ENCODE results near the gene HYAL4.
"Not testable (repeated sequence)": the region's sequence is repeated elsewhere in the genome, so short reads cannot be mapped to it uniquely, and the experiment has no call there.

Gene HYAL4

DNA sequence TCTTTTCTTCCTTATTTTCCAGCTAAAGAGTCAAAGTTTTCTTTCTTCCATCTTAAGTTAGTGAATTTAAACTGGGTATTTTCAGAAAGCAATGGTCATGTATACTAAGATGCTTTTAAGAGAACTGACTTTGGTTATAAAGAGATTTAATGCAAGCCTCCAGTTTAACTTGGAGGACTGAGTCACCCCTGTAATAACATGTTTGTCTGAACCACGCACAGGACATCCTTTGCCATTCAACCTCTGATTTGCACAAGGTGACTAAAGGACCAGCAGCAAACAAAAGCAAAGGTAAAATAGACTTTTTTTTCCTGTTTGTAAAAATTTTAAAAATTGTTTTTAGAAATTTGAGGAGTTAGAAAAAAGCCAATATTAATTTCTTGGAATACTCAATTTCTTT, 2.9 kb downstream of the HYAL4 start:
- DNase-seq = no peak

DNA sequence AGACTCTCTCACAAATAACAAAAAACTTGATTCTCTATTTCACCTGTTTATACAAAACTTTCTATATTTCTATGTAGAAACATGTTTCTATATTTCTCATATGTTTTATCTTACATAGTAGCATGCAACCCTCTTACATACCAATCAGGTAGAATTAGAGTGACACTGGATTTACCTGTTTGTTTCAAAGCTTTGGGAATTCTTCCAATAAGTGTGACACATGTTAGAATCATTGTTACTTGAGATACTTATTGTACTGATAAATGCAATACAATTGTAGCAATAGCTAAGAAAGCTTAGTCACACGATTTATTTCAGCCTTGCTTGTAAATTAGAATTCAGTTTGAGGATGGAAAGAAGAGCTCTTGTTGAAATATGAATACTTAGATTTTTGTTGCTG, 4.9 kb downstream of the HYAL4 start:
- no peak for DNase-seq

DNA sequence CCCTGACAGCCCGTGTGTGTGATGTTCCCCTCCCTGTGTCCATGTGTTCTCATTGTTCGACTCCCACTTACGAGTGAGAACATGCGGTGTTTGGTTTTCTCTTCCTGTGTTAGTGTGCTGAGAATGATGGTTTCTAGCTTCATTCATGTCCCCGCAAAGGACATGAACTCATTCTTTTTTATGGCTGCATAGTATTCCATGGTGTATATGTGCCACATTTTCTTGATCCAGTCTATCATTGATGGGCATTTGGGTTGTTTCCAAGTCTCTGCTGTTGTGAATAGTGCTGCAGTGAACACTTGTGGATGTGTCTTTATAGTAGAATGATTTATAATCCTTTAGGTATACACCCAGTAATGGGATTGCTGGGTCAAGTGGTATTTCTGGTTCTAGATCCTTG, 6.4 kb downstream of the HYAL4 start:
- not testable (repeated sequence) for DNase-seq

DNA sequence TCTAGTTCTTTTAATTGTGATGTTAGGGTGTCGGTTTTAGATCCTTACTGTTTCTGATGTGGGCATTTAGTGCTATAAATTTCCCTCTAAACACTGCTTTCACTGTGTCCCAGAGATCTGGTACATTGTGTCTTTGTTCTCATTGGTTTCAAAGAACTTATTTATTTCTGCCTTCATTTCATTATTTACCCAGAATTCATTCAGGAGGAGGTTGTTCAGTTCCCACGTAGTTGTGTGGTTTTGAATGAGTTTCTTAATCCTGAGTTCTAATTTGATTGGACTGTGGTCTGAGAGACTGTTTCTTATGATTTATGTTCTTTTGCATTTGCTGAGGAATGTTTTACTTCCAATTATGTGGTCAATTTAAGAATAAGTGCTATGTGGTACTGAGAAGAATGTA, 9.3 kb downstream of the HYAL4 start:
- DNase-seq = not testable (repeated sequence)

DNA sequence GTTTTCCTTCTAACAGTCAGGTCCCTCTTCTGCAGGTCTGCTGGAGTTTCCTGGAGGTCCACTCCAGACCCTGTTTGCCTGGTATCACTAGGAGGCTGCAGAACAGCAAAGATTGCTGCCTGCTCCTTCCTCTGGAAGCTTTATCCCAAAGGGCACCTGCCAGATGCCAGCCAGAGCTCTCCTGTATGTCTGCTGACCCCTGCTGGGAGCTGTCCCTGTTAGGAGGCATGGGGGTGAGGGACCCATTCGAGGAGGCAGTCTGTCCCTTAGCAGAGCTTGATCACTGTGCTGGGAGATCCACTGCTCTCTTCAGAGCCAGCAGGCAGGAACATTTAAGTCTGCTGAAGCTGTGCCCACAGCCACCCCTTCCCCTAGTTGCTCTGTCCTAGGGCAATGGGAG, 11.5 kb downstream of the HYAL4 start:
- not testable (repeated sequence) for DNase-seq

DNA sequence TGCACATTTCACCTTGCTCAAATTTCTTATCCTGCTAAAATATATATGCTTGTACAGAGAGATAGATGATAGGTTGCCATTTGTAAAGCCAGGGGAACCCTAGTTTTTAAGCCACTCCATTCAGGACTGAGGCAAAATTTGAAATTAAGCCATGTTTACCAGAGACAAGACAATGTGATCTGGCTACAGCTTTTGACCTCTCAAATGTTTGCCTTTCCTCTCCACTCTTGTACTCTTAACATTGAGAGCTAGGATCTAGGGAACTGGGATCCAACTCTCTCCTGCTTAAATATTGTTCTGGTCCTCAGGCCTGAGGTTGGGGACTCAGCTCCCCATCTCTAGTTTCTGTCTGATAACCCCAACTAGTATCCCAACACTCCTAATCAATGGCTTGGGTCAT, 15.9 kb downstream of the HYAL4 start:
- no peak for DNase-seq

DNA sequence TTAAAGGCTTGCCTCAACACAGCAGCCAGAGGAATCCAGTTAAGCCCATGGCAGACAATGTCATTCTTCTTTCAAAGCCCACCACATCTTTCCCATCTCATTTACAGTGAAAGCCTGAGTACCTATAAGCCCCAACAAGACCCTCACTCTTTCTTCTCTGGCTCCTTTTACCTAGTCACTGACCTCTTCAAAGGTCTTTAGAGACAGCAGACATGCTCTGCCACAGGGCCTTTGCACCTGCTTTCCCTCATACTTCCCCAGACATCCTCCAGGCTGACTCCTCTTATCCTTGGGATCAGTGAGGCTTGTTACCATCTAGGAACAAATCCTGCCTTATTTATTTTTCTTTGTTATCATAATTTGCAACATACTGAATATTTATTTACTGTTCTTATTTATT, 17.8 kb downstream of the HYAL4 start:
- DNase-seq = no peak

DNA sequence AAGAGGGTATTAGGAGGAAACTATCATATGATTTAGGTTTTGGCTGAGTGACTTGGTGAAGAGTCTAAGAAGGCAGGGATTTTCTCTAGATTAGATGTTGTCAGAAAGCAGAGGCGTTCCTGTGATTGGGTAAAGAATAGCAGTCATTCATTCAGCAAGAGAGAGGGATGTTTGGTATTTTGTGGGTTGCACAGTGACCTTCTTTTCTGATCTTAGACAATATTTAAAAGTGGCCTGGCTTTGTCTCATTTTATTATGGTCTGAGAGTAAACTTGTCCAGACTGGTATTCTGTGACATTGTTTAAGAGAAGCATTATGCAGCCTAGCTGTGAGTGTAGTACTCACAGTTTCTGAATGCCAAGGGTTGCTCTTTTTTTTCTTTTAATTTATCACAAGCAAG, 18.5 kb downstream of the HYAL4 start:
- DNase-seq = no peak

DNA sequence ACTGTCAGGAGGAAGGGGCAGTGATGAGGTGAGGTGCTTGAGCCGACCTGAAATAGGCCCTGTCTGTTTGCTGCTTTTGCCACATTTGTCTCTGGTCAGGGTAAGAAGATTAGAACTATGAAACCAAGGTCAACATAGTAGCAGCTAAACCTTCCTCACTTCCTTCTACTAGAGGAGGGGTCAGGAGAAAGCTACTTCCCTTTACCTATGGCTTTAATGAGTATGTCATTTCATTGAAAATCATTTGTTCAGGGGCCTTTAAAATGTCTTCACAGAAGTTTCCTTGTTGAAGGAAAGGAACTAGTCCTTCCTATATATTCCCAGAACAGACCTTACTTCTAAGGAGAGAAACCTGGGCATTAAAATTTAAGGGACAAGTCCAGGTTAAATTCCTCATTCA, 19.0 kb downstream of the HYAL4 start:
- no peak for DNase-seq

DNA sequence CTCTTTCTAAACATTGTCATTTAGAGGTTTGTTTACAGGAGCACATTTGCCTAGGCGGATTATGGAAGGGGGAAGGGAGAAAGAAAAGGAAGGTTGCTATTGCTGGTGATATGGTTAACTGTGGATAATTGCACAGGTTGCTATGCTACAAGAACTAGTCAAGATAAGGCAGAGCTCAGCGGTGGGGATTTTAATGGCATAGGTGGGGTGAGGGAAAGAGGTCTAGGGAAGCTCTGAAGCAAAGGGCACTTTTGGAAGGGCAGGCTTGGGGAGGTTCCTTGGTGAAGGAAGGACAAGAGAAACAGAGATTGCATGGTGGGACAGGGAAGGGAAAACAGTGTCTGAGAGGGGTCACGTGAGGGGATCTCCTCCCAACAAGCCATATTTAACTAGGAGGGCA, 19.5 kb downstream of the HYAL4 start:
- no peak for DNase-seq

DNA sequence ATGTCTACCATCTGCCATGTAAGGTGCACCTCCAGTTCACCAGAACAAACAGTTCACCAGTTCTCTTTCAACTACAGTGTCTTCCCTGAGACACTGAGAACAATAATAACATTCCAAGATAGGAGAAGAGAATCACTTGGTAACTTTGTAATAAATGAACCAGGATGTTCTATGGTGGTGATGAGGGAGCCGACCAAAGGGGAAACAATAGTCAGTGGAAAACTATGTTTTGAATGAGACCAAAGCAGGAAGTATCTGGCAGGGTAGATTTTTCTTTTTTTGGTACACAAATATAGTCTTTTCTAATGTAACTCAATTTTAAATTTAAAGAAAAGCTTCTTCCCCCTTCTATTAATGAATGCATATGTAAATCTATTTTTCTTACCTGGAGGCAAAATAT, 20.0 kb downstream of the HYAL4 start:
- DNase-seq = no peak

DNA sequence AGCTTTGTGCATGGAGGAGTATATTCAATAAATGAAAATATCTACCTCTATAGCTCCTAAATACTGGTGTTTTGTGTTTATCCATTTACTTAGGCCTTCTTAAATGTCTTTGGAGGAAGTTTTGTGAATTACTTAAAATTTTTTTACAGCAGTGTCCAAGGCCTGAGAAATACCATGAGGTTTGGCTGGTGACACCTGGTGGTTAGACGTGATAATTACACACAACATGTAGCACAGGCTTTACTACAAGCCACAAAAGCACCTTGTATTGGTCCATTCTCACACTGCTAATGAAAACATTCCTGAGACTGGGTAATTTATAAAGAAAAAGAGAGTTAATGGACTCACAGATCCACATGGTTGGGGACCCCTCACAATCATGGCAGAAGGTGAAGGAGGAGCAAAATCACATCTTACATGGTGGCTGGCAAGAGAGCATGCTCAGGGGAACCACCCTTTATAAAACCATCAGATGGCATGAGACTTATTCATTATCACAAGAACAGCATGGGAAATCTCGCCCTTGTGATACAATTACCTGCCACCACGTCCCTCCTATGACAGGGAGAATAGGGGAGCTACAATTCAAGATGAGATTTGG, 20.6 kb downstream of the HYAL4 start:
- DNase-seq = peak; percentile 14

DNA sequence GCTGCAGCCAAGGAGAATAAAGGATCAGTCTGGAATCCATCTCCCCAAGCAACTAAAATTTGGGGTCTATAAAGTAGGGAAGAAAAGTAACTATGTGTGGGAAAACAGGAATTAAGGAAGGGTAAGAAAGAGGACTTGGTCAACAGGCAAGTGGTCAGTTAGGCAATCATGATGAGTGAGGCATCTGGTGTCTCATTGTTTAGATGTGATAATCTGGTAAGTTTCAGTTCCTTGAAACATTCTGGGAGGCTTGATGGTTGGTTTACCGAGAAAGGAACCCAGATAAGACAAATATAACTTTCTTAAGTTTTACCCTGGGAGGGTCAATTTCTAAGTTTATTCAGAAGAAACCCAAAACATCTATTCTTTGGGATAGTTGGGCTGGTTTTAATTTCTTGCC, 22.3 kb downstream of the HYAL4 start:
- no peak for DNase-seq

DNA sequence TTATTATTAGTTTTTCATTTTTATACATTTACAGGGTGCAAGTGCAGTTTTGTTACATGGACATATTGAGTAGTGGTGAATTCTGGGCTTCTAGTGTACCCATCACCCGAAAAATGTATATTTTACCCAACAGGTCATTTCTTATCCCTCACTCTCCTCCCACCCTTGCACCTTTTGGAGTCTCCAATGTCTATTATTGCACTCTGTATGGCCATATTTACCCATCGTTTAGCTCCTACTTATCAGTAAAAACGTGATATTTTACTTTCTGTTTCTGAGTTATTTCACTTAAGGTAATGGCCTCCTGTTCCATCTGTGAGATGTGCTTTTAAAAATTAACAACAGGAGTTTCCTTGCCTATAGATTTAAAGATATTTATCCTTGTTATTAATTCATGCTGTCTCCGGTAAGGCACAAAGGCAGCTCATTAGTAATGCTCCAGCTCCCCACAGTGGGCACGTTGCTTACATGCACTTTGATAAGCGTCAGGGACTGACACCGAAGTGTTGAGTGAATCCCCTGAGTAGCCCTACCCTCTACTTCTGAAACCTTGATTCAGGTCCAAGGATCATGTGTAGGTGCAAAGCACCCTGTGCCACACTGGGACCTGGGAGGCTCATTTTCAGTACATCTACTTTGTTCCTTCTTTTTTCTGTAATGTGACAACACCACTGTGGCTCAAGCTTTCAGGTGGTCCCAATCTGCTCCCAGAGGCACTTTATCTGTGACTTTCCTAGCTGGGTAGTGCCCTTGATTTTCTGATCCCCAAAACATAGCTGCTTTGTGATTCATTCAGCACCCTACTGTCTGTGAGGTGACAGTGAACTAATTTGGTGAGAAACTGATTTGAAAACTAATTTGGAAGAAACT, 27.3 kb downstream of the HYAL4 start:
- peak; percentile 49 for DNase-seq

DNA sequence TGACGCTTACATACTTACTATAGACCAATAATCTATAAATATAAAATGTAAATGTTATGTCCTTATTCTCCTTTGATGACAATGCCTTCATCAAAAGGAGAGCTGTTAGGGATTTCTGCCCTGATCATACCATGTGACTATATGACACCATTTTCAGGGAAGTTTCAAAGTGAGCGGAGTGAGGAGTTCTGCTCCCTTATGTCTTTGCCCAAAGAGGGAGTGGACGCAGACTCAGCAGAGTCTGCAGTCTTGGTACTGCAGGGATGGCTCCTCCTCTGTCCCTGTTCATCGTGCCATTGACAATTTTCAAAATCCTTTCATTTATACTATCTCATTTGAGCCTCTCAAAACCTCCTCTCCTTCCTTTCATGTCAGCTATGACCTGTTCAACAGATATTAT, 27.9 kb downstream of the HYAL4 start:
- DNase-seq = no peak

DNA sequence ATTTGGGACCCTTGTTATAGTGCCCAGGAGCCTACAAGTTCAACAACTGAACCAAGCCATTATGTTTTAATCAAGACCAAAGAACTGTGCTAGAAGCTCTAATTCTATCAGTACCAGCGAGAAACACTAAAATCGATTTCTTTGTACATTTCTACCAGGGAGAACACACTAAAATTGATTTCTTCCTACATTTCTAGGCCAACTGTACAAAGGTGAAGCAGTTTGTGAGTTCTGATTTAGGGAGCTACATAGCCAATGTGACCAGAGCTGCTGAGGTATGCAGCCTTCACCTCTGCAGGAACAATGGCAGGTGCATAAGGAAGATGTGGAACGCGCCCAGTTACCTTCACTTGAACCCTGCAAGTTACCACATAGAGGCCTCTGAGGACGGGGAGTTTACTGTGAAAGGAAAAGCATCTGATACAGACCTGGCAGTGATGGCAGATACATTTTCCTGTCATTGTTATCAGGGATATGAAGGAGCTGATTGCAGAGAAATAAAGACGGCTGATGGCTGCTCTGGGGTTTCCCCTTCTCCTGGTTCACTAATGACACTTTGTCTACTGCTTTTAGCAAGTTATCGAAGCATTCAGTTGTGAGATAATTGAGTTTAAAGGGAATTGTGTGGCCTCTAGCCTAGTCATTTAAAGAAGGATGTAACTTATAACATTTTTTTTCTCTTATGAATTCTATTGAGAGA, 31.7 kb downstream of the HYAL4 start:
- DNase-seq = no peak

DNA sequence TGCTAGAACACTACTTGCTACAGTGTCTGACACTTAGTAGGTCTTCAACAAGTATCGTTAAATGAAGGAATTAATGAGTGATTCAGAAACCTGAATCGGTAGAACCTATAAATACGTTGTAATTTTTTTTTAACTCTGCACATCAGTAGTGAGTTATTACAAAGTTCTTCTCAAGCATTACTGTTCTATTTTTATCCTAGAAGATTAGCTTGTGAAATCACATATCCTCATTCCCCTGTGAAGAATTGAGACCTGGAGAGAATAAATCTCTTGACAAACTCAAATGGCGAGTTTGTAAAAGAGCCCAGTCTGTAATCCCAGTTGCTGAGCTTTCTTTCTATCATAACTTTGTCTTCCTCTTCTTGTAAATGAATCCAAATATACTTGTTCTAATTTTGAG, 34.7 kb downstream of the HYAL4 start:
- no peak for DNase-seq

DNA sequence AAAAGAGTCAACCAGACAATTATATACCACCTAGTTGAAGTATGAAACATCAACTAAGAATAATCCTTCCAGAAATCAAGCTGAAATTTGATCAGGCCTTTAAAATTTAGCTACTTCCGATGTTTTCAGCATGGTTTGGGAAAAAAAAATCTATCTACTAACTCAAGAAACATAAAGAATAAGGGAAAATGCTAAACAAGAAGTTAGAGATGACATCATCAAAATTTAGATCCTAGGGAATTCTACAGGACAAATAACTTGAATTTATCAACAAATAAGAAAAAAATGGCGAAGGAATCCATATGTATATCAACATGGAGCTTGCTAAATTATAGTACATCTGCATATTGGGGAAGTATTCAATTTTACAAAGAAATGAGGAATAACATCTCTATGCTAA, 36.3 kb downstream of the HYAL4 start:
- DNase-seq = no peak

DNA sequence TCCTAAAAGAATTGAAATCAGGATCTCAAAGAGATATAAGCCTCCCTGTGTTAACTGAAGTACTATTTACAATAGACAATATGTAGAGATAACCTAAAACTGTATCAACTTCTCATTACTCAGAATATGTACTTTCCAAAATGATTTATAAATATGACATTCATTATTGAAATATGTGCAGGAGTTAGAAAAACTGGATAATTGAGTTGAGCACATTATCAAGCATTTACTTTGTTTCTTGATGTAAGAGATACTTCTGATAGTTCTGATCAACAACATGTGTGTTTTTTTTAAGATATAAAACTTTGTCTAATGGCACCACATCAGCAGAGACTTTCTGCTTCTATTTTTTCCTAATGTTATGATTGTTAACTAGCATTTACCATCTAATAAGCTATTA, 38.2 kb downstream of the HYAL4 start:
- DNase-seq = no peak

DNA sequence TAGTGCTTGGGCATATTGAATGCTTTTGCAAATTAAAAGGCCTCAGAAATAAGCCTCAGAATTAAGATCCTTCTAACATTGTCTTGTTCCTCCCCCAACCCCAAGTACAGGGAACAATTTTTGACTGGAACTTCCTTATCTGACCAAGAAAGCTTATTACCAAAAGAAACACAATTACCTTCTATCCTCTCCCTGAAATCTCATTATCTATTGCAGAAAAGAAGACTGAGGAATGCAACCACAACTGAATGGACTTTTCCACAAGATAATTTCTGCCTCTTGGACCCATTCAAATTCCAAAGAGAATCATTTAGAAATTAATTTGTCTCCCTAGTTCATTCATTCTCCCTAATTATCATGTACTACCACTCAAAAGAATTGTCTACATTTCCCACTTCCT, 43.2 kb downstream of the HYAL4 start:
- no peak for DNase-seq

DNA sequence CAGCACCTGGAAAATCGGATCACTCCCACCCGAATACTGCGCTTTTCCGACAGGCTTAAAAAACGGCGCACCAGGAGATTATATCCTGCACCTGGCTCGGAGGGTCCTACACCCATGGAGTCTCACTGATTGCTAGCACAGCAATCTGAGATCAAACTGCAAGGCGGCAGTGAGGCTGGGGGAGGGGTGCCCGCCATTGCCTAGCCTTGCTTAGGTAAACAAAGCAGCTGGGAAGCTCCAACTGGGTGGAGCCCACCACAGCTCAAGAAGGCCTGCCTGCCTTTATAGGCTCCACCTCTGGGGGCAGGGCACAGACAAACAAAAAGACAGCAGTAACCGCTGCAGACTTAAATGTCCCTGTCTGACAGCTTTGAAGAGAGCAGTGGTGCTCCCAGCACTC, 49.8 kb downstream of the HYAL4 start:
- not testable (repeated sequence) for DNase-seq

DNA sequence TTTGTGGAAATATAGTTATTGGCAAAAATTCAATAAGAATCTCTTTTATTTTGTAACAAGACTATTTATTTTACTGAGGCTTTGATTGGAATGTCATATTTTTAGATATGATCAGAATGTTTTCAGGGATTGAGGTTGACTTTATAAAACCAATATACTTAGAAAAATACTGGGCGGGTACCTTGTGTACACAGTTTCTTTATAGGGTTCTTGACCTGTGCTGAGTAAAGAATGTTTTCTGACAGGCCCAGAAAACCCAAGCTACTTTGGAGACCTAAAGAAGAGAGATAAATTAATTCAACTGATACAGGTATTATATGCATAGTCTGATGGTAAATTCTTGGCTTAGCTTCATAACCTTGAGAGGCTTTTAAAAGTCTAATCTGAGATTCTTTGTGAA, 56.1 kb downstream of the HYAL4 start:
- DNase-seq = no peak

DNA sequence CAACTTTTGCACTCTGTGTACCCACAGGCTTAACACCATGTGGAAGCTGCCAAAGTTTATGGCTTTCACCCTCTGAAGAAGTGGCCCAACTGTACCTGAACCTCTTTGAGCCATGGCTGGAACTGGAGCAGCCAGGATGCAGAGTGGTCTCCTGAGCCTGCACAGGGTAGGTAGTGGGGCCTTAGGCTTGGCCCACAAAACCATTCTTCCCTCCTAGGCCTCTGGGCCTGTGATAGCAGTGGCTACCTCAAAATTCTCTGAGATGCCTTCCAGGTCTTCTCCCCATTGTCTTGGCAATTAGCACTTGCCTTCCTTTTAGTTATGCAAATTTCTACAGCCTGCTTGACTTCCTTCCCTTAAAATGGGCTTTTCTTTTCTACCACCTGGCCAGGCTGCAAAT, 60.7 kb downstream of the HYAL4 start:
- DNase-seq = no peak

DNA sequence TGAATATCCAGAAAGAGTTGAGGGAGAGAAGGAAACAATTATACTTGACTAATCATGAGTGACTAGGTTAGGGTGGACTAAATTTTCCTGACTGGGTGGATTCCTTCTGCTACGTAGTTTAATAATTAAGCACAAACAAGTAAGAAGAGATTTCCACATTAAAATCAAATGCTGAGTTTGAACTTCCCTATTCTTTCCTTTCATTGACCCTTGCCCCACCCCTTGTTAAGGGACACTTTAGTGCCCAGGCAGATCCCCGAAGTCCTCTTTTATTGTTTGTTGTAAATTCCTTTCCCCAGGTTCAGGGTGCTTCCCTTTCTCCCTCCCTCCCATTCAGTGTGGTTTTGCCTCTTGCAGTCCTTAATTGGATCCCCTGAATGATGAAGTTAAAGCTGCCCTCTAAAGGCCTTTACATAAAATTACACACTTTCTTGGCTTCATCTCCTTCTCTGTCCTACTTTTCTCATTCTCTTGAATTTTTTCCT, 71.3 kb downstream of the HYAL4 start:
- no peak for DNase-seq
